ENCODE results near the gene MTMR12. TPM values are rescaled to one million over a fixed set of nuclear protein-coding genes. Genes with fewer than 3 reads are reported as not detected.

The MTMR12 gene
- total RNA-seq, 1 donor, result 17.1 TPM

DNA sequence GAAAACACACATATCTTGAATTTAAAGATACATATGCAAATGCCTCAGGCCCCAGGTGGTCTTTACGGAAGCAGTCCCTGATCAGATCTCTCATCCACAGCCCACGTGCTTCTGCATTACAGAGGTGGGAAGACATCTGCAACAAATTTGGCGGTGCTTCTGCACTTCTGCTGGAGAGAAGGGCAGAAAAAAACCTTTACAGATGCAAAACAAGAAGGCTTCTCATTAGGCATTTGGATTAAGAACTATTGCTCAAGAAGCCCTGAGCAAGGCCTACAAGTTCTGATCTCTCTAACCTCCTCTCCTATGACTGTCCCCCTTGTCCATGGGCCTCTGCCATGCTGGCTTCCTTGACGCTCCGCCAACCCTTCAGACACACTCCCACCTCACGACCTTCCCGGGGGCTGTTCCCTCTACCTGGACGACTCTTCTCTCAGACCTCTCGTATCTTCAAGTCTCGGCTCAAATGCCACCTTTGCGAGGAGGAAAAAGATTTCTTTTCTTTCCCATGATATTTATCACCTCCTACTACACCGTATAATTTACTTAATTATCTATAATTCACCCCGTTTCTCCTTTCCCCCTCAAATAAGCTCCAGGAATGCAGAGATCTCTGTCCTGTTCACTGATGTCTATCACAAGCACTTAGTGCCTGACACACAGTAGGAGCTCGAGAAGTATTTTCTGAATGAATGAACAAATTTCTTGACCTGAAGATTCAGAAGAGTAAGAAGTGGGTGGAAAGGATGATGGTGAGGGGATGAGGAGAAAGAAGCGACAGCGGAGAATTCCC lies 1.1 kb downstream of the MTMR12 start:
- TF ChIP-seq, protein P1, sequence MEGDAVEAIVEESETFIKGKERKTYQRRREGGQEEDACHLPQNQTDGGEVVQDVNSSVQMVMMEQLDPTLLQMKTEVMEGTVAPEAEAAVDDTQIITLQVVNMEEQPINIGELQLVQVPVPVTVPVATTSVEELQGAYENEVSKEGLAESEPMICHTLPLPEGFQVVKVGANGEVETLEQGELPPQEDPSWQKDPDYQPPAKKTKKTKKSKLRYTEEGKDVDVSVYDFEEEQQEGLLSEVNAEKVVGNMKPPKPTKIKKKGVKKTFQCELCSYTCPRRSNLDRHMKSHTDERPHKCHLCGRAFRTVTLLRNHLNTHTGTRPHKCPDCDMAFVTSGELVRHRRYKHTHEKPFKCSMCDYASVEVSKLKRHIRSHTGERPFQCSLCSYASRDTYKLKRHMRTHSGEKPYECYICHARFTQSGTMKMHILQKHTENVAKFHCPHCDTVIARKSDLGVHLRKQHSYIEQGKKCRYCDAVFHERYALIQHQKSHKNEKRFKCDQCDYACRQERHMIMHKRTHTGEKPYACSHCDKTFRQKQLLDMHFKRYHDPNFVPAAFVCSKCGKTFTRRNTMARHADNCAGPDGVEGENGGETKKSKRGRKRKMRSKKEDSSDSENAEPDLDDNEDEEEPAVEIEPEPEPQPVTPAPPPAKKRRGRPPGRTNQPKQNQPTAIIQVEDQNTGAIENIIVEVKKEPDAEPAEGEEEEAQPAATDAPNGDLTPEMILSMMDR (IDR thresholded peaks at IDR 0.05; ENCODE audit: insufficient read depth, low read length), result no peak
- H3K4me3 ChIP-seq (ENCODE audit: low read depth, low read length), result peak overlapping the region; percentile 81
- peak; percentile 18 for DNase-seq (ENCODE audit: low read depth)

DNA sequence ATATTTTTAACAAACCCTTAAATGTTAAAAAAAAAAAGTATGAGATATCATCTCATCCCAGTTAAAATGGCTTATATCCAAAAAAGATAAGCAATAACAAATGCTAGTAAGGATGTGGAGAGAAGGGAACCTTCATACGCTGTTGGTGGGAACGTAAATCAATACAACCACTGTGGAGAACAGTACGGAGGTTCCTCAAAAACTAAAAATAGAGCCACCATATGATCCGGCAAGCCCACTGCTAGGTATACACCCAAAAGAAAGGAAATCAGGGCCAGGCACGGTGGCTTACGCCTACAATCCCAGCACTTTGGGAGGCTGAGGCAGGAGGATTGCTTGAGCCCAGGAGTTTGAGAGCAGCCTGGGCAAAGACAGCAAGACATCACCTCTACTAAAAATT lies 3.0 kb downstream of the MTMR12 start:
- TF ChIP-seq, protein P1 (IDR thresholded peaks at IDR 0.05; ENCODE audit: insufficient read depth, low read length), result no peak
- no peak for DNase-seq (ENCODE audit: low read depth)
- H3K4me3 ChIP-seq (ENCODE audit: low read depth, low read length), result no peak overlapping the region

DNA sequence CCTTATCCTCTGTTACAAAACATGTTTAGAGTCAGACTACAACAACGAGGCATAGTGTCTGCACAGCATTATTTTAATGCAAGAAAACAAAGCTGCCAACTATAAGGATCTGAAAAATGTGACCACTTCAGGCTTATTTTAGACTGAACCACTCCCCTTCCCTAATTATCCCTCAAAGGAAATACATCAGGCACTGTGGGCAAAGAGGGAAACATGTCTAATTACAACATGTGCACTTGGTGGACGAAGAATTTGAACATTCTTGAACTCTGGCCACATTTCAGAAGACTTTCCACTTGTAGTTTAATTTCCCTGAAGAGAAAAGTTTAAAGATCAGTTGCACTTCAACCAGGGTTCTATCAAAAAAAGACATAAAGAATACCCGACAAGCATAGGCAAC lies 3.8 kb downstream of the MTMR12 start:
- H3K4me3 ChIP-seq (ENCODE audit: low read depth, low read length), result no peak overlapping the region
- TF ChIP-seq, protein P1 (IDR thresholded peaks at IDR 0.05; ENCODE audit: insufficient read depth, low read length), result no peak
- peak; percentile 9 for DNase-seq (ENCODE audit: low read depth)

DNA sequence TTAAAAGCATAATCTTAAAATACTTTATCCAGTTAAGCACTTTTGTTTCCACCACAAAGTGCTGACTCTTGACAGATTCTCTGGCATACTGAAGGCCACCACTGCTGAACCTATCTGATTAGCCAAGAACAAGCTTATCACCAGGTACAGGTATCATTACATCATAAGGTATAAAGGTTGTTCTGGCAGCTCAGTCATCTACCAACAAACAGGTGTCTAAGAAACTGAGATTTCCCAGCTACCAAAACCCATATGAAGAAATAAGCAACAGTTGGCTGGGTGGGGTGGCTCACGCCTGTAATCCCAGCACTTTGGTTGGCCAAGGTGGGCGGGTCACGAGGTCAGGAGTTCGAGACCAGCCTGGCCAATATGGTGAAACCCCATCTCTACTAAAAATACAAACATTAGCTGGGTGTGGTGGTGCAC lies 5.0 kb downstream of the MTMR12 start:
- TF ChIP-seq, protein P1 (IDR thresholded peaks at IDR 0.05; ENCODE audit: insufficient read depth, low read length), result no peak
- H3K4me3 ChIP-seq (ENCODE audit: low read depth, low read length), result no peak overlapping the region
- DNase-seq (ENCODE audit: low read depth), result no peak

DNA sequence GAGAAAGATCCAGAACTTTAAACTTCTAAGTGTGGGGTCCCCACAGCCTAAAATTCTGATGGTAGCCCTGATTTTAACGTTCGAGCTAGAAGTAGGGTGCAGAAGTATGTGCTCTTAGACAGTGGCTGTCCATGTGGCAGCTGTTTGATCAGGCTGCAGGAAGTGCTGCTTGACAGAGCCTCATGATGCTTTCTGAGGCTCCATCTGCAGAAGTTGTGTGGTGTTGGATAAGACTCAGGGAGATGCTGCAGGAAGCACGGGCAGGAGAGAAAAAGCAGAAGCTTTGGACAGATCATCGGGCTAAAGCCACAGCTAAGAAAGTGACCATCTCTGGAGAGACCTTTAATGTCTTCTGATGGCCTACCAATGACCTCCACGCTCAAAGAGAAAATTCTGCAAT lies 8.1 kb downstream of the MTMR12 start:
- no peak for DNase-seq (ENCODE audit: low read depth)
- TF ChIP-seq, protein P1 (IDR thresholded peaks at IDR 0.05; ENCODE audit: insufficient read depth, low read length), result no peak
- no peak overlapping the region for H3K4me3 ChIP-seq (ENCODE audit: low read depth, low read length)

DNA sequence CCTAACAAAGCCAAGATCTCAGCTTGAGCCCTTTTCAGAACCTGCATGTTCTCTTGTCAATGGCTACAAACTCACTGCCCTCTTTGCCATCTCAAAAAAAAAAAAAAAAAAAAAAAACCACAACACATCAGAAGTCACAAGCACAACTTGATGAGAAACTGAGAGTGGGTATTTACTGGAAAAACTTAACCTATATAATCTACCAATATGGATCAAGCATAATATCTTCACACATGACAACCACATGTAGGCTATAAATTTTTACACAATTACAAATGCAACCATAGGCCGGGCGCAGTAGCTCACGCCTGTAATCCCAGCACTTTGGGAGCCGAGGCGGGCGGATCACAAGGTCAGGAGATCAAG lies 9.0 kb downstream of the MTMR12 start:
- no peak overlapping the region for H3K4me3 ChIP-seq (ENCODE audit: low read depth, low read length)
- DNase-seq (ENCODE audit: low read depth), result no peak
- TF ChIP-seq, protein P1 (IDR thresholded peaks at IDR 0.05; ENCODE audit: insufficient read depth, low read length), result no peak

Data from fibroblast of the aortic adventitia (primary cell).